Caco-2 (cell line): Measurements from ENCODE around the gene AHCYL2. TPM values are rescaled to one million over a fixed set of nuclear protein-coding genes. Genes with fewer than 3 reads are reported as not detected.

Source experiments
- BruUV-seq: library from RNA; stranded (reverse); fragments of 400-500 nt; replicated peaks from 2 replicates; lab custom pipeline; 2021; lab: Mats Ljungman, UMichigan
- CTCF ChIA-PET: fragments of 300-600 bp; sonication (Branson Sonifier 250); formaldehyde crosslinking; loops from one replicate; lab custom pipeline; 2022; ENCODE audit warnings: antibody characterized with exemption; lab: Charles Lee
- POLR2A ChIA-PET: fragments of 300-600 bp; sonication (Branson Sonifier 250); formaldehyde crosslinking; loops from one replicate; lab custom pipeline; 2022; ENCODE audit warnings: antibody characterized with exemption; lab: Charles Lee
- DNase-seq, 2 experiments: peaks; one replicate each; pipeline versions ENCODE4 v3.0.0 to v3.0.0-alpha.2; 2020 to 2022
- H3K27me3 ChIP-seq: replicated peaks from 2 replicates; pipeline ENCODE4 v1.6.0; 2011; ENCODE audit warnings: low read length; ENCODE audit not compliant: control insufficient read depth, insufficient read depth
- H3K36me3 ChIP-seq: 2 replicates; pipeline ENCODE4 v1.5.1; 2011; ENCODE audit warnings: low read length; ENCODE audit not compliant: control insufficient read depth, insufficient read depth
- H3K4me1 ChIP-seq: fragments of 250-450 bp; sonication (Bioruptor Pico); 2 replicates; pipeline ENCODE4 v1.5.1; 2020; ENCODE audit warnings: mild to moderate bottlenecking
- H3K4me3 ChIP-seq: 2 replicates; pipeline ENCODE4 v1.5.1; 2011; ENCODE audit warnings: low read depth, mild to moderate bottlenecking, control low read depth, low read length
- H3K9me3 ChIP-seq: fragments of 250-450 bp; sonication (Bioruptor Pico); 2 replicates; pipeline ENCODE4 v1.5.1; 2020; ENCODE audit warnings: mild to moderate bottlenecking, moderate library complexity
- H3K27ac Mint-ChIP-seq: one replicate; pipeline ENCODE4 v1.8.0; 2022; ENCODE audit warnings: mixed read lengths; ENCODE audit not compliant: unreplicated experiment
- H3K27me3 Mint-ChIP-seq: one replicate; pipeline ENCODE4 v1.8.0; 2022; ENCODE audit warnings: mixed read lengths; ENCODE audit not compliant: insufficient read depth, unreplicated experiment
- H3K36me3 Mint-ChIP-seq: one replicate; pipeline ENCODE4 v1.8.0; 2022; ENCODE audit warnings: mild to moderate bottlenecking, mixed read lengths; ENCODE audit not compliant: insufficient read depth, unreplicated experiment
- H3K4me1 Mint-ChIP-seq: one replicate; pipeline ENCODE4 v1.8.0; 2022; ENCODE audit warnings: low read depth, mixed read lengths; ENCODE audit not compliant: unreplicated experiment
- H3K4me3 Mint-ChIP-seq: one replicate; pipeline ENCODE4 v1.8.0; 2022; ENCODE audit warnings: mild to moderate bottlenecking, moderate library complexity, mixed read lengths; ENCODE audit not compliant: unreplicated experiment
- H3K9me3 Mint-ChIP-seq: one replicate; pipeline ENCODE4 v1.8.0; 2022; ENCODE audit warnings: mixed read lengths; ENCODE audit not compliant: unreplicated experiment
- intact Hi-C: fragments of 100-400 bp; cut with micrococcal nuclease; formaldehyde crosslinking; loops from one replicate; pipeline ENCODE4 v1.10.0; 2022; ENCODE audit not compliant: unreplicated experiment
- total RNA-seq: library from RNA; stranded (reverse); gene quantifications from 2 replicates; pipeline ENCODE4 v1.2.3, GENCODE V29; 2022
- TF ChIP-seq, protein P1 (sequence below), 2 experiments: fragments of 200-600 bp in 1 of 2; IDR thresholded peaks; 1 replicate in 1 of 2; 2 replicates in 1 of 2; pipeline versions ENCODE4 v1.5.1 to v1.8.0; 2011 to 2022; ENCODE audit warnings: antibody characterized with exemption in 1 of 2, control low read depth in 1 of 2, inconsistent platforms in 1 of 2, low read depth in 1 of 2, low read length in 1 of 2, mild to moderate bottlenecking in 1 of 2, moderate library complexity in 1 of 2; ENCODE audit not compliant: insufficient read depth in 1 of 2, severe bottlenecking in 1 of 2, unreplicated experiment in 1 of 2

AHCYL2 gene
- total RNA-seq, 1 experiment from 2014 or later: 15.8 TPM

DNA sequence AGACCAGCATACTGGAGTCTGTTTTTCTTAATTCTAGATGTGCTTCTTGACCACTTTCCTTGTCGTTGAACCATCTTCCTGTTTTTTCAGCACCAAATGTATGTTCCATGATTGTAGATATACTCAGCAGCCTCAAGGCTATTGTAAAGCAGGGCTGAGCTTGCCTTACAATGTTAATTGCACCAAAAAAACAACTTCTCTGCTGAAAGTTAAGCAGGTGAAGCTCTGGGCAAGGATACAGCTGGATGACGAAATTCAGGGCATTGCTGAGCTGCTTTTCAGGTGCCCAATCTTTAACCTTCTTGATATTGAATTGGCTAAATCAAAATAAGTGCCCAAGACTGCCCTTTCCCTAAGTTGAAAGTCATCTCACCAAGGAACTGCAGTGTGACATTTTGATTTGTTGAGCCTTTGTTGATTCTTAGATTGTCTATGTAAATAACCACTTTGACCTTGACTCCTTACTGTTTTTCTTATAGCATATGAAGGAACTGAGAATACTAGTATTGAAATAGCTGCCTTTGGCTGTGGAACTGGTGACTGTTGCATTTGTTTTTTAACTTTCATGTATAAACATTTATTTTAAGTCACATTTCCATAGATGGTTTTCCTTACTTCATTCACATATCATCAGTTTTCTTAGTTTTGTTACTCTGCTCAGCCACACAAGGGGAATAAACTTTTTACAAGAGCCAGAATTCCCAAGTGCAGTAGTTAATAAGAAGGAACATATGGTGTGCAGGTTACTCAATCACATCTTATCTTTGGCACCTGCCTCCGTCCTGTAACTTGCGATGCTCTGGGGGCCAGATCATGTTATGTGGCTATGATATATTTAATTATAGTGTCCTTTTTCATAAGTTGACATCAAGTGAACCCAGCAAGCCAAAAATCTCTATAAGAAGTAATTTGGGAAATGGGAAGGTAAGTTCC is 3.1 kb downstream of the AHCYL2 start:
- no peak overlapping the region for H3K4me3 Mint-ChIP-seq
- no peaks in the 10 kb centered on the region for H3K36me3 Mint-ChIP-seq
- DNase-seq: no peak
- TF ChIP-seq, protein P1, sequence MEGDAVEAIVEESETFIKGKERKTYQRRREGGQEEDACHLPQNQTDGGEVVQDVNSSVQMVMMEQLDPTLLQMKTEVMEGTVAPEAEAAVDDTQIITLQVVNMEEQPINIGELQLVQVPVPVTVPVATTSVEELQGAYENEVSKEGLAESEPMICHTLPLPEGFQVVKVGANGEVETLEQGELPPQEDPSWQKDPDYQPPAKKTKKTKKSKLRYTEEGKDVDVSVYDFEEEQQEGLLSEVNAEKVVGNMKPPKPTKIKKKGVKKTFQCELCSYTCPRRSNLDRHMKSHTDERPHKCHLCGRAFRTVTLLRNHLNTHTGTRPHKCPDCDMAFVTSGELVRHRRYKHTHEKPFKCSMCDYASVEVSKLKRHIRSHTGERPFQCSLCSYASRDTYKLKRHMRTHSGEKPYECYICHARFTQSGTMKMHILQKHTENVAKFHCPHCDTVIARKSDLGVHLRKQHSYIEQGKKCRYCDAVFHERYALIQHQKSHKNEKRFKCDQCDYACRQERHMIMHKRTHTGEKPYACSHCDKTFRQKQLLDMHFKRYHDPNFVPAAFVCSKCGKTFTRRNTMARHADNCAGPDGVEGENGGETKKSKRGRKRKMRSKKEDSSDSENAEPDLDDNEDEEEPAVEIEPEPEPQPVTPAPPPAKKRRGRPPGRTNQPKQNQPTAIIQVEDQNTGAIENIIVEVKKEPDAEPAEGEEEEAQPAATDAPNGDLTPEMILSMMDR (IDR thresholded peaks at IDR 0.05; ENCODE audit: insufficient read depth in 1 of 2, low read depth in 1 of 2, low read length in 1 of 2, severe bottlenecking in 1 of 2, unreplicated experiment in 1 of 2): no peak
- intact Hi-C loops: no loop called here
- no peaks in the 10 kb centered on the region for H3K9me3 Mint-ChIP-seq
- no peaks in the 10 kb centered on the region for H3K27me3 ChIP-seq
- POLR2A ChIA-PET: no interaction called here
- peaks cover 10% of the 10 kb centered on the region for H3K4me1 Mint-ChIP-seq
- 0 out of 2 replicates have a peak, but pooled peaks cover 9% of the 10 kb centered on the region for H3K4me1 ChIP-seq
- no TSS peak for BruUV-seq
- CTCF ChIA-PET: interaction anchor here (0.6 to 2.4 kb wide), 3 partner anchors 10 to 227 kb away, joined by 6 to 8 read pairs (median 6); no protein-coding TSS in a partner anchor
- H3K9me3 ChIP-seq: no peaks in the 10 kb centered on the region
- H3K27me3 Mint-ChIP-seq: no peaks in the 10 kb centered on the region
- no peaks in the 10 kb centered on the region for H3K36me3 ChIP-seq
- H3K27ac Mint-ChIP-seq: no peak overlapping the region
- no peak overlapping the region for H3K4me3 ChIP-seq

DNA sequence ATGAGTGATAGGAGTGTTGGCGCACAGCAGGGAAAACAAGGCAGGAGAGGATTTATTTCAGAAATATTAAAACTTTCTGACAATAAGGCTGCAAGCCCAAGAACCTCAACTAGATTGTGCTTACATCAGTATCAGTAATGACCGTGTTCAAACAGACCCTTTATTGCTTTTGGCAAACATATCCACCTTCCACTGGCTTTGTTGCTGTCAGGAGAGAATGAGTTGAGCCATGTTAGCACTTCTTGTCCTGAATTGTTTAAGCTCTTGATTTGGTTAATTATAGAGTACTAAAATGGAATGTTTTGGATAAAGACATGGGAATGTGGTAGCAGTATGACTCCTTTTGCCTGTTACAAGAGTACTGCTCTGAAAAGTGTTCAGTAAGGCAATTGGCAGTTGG is 3.8 kb downstream of the AHCYL2 start:
- no peaks in the 10 kb centered on the region for H3K9me3 ChIP-seq
- ChIA-PET CTCF (no interaction called here), POLR2A (no interaction called here)
- H3K27me3 Mint-ChIP-seq: no peaks in the 10 kb centered on the region
- intact Hi-C loops: no loop called here
- H3K36me3 Mint-ChIP-seq: no peaks in the 10 kb centered on the region
- DNase-seq: no peak
- no peak overlapping the region for H3K27ac Mint-ChIP-seq
- H3K36me3 ChIP-seq: no peaks in the 10 kb centered on the region
- H3K27me3 ChIP-seq: no peaks in the 10 kb centered on the region
- no peak overlapping the region for H3K4me3 ChIP-seq
- TF ChIP-seq, protein P1 (IDR thresholded peaks at IDR 0.05; ENCODE audit: insufficient read depth in 1 of 2, low read depth in 1 of 2, low read length in 1 of 2, severe bottlenecking in 1 of 2, unreplicated experiment in 1 of 2): no peak
- H3K9me3 Mint-ChIP-seq: no peaks in the 10 kb centered on the region
- peaks cover 10% of the 10 kb centered on the region for H3K4me1 Mint-ChIP-seq
- H3K4me1 ChIP-seq: 0 out of 2 replicates have a peak, but pooled peaks cover 8% of the 10 kb centered on the region
- no peak overlapping the region for H3K4me3 Mint-ChIP-seq
- BruUV-seq: no TSS peak

DNA sequence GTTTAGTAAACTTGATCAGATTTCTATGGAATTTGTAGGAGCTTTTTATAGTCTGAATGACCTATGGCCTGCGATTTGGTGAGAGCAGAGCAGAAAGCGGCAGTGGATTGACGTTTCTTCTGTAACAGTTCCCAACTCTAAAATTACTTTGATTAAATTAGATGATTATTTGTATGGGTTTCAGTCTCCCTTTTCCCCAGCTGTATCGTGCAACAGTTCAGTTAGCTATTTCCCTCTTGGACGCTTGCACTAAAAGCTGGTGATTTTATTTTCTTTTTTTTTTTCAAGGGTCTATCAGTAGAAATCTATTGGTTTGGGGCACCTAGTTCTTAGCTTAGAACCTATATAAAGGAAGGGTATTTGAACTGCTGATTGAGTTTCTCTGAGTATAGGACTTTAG is 6.8 kb downstream of the AHCYL2 start:
- no peak for DNase-seq
- H3K9me3 Mint-ChIP-seq: no peaks in the 10 kb centered on the region
- no TSS peak for BruUV-seq
- Histone ChIP-seq H3K9me3 (no peaks in the 10 kb centered on the region), H3K4me3 (no peak overlapping the region), H3K27me3 (no peaks in the 10 kb centered on the region), H3K36me3 (no peaks in the 10 kb centered on the region), H3K4me1 (no peaks in the 10 kb centered on the region)
- peaks cover under 1% of the 10 kb centered on the region for H3K4me1 Mint-ChIP-seq
- intact Hi-C loops: no loop called here
- no peaks in the 10 kb centered on the region for H3K27me3 Mint-ChIP-seq
- no peaks in the 10 kb centered on the region for H3K36me3 Mint-ChIP-seq
- TF ChIP-seq, protein P1 (IDR thresholded peaks at IDR 0.05; ENCODE audit: insufficient read depth in 1 of 2, low read depth in 1 of 2, low read length in 1 of 2, severe bottlenecking in 1 of 2, unreplicated experiment in 1 of 2): no peak
- POLR2A ChIA-PET: no interaction called here
- CTCF ChIA-PET: no interaction called here
- H3K27ac Mint-ChIP-seq: no peak overlapping the region
- no peak overlapping the region for H3K4me3 Mint-ChIP-seq
